Heart left ventricle (tissue), 16 donors: ENCODE results near the gene BBX. TPM values are rescaled to one million over a fixed set of nuclear protein-coding genes. Genes with fewer than 3 reads are reported as not detected.
"Not testable (repeated sequence)": the region's sequence is repeated elsewhere in the genome, so short reads cannot be mapped to it uniquely, and the experiment has no call there.

Experiments used
- ATAC-seq, 4 donors: fragments of 200-7000 bp; cut with Tn5 transposase; one replicate each; pipeline ENCODE4 v1.9.1; 2020 to 2022; ENCODE audit warnings: moderate library complexity in 4 of 4, mild to moderate bottlenecking in 3 of 4, moderate number of reproducible peaks in 1 of 4
- DNase-seq, 5 donors: peaks; one replicate each; pipeline ENCODE4 v3.0.0-alpha.2; 2020
- H3K27ac ChIP-seq, 12 donors: fragments of 200-600 bp; sonication (generic) in 4 of 12; one replicate each; pipeline versions ENCODE4 v1.5.0 to v1.8.0; 2016 to 2022; ENCODE audit warnings: mild to moderate bottlenecking in 2 of 12
- H3K27me3 ChIP-seq, 9 donors: fragments of 200-600 bp; sonication (generic) in 2 of 9; one replicate each; pipeline versions ENCODE4 v1.5.1 to v1.8.0; 2016 to 2022; ENCODE audit warnings: mild to moderate bottlenecking in 3 of 9
- H3K36me3 ChIP-seq, 9 donors: fragments of 200-600 bp; sonication (generic) in 2 of 9; one replicate each; pipeline versions ENCODE4 v1.5.0 to v1.8.0; 2018 to 2022; ENCODE audit warnings: mild to moderate bottlenecking in 2 of 9
- H3K4me1 ChIP-seq, 12 donors: fragments of 200-600 bp; sonication (generic) in 4 of 12; one replicate each; pipeline versions ENCODE4 v1.5.0 to v1.8.0; 2016 to 2022; ENCODE audit warnings: mild to moderate bottlenecking in 3 of 12
- H3K4me3 ChIP-seq, 12 donors: fragments of 200-600 bp; sonication (generic) in 4 of 12; one replicate each; pipeline versions ENCODE4 v1.5.0 to v1.8.0; 2017 to 2022; ENCODE audit warnings: mild to moderate bottlenecking in 9 of 12, moderate library complexity in 4 of 12
- H3K9me3 ChIP-seq, 12 donors: fragments of 200-600 bp; sonication (generic) in 4 of 12; one replicate each; pipeline versions ENCODE4 v1.5.0 to v1.8.0; 2016 to 2022; ENCODE audit warnings: mild to moderate bottlenecking in 1 of 12
- POLR2A ChIP-seq, 2 donors: fragments of 450-650 bp; IDR thresholded peaks; one replicate each; pipeline ENCODE4 v1.6.1; 2017; ENCODE audit warnings: antibody characterized with exemption in 2 of 2, mild to moderate bottlenecking in 2 of 2, moderate library complexity in 2 of 2
- WGBS, 4 donors: extraction: QIAGEN DNeasy Blood & Tissue Kit in 2 of 4; methylation state at CpG; one replicate each; pipeline versions ENCODE4 v1.1.5 to v1.1.7; 2013 to 2018; 5-methylcytosine and 5-hydroxymethylcytosine counted together
- intact Hi-C, 10 donors: fragments of 100-400 bp; cut with DNase I; formaldehyde crosslinking; loops; one replicate each; pipeline versions ENCODE4 v1.11.1 to v1.14.2; 2022
- polyA plus RNA-seq, 2 donors: library from polyadenylated mRNA; stranded (reverse); fragments of 200-250 nt; gene quantifications; one replicate each; pipeline ENCODE4 v1.2.3, GENCODE V29; 2013
- total RNA-seq, 9 donors: library from RNA; depleted of rRNA in 2 of 9; stranded (reverse); fragments of >200 nt in 2 of 9; fragmentation: NEBNext Ultra II Directional in 3 of 9; extraction: Animal tissue kit (Norgen Biotek cat#: 25700) in 3 of 9; gene quantifications; one replicate each; pipeline versions ENCODE4 v1.1.0 to v1.2.4, GENCODE V29; 2016 to 2023
- TF ChIP-seq, protein P1 (sequence below), 12 donors: fragments of 200-600 bp; sonication (generic) in 4 of 12; IDR thresholded peaks; one replicate each; pipeline versions ENCODE4 v1.5.0 to v1.8.0; 2018 to 2022; ENCODE audit warnings: antibody characterized with exemption in 12 of 12, mild to moderate bottlenecking in 5 of 12
- donor health status: ischemic (EF 13 %, LVEDD 7.1; RV severe dilation, severe dysfunction).
- donor health status: healthy with polysubstance abuse.
- donor health status: DM: no; HTN: yes; CAD: no.
- donor health status: DM: no; HTN: no; CAD: no.
- donor health status: ischemic (EF 25% LVEDD 6.9; RV normal size, moderate dysfunction).
- donor health status: ischemic (EF 25% LVEDD 5.7; RV mildly dilated, moderate dysfunction).
- donor health status: healthy.
- donor health status: DM: yes; HTN: yes; CAD: no.
- donor health status: ischemic (EF 35%, LVEDD 5.7; RV mildly dilated, moderate dysfunction).
- donor health status: nonischemic (EF 11% LVEDD 7.7; RV severe dilation, severe dysfunction).
- donor health status: DM: yes; HTN: yes; CAD: no.
- donor health status: PGD.
- donor health status: ischemic (EF 29% LVEDD 5.4; RV normal size, mild dysfunction).
- donor health status: nonischemic (EF 23%, LVEDD 6.1; RV moderate dilation, normal function).

Gene BBX
- total and polyA plus RNA-seq, 11 donors = 9.1 to 60.5 (median 46.8) TPM

GRCh38 chr3:107560166-107560565 lies 37.4 kb downstream of the BBX start:
- H3K9me3 ChIP-seq = no peaks in the 10 kb centered on the region
- ATAC-seq (no peak), DNase-seq (no peak)
- no peaks in the 10 kb centered on the region for H3K27me3 ChIP-seq
- intact Hi-C loops = no loop called here
- TF ChIP-seq, protein P1, sequence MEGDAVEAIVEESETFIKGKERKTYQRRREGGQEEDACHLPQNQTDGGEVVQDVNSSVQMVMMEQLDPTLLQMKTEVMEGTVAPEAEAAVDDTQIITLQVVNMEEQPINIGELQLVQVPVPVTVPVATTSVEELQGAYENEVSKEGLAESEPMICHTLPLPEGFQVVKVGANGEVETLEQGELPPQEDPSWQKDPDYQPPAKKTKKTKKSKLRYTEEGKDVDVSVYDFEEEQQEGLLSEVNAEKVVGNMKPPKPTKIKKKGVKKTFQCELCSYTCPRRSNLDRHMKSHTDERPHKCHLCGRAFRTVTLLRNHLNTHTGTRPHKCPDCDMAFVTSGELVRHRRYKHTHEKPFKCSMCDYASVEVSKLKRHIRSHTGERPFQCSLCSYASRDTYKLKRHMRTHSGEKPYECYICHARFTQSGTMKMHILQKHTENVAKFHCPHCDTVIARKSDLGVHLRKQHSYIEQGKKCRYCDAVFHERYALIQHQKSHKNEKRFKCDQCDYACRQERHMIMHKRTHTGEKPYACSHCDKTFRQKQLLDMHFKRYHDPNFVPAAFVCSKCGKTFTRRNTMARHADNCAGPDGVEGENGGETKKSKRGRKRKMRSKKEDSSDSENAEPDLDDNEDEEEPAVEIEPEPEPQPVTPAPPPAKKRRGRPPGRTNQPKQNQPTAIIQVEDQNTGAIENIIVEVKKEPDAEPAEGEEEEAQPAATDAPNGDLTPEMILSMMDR (IDR thresholded peaks at IDR 0.05) = no peak
- no peak for TF ChIP-seq POLR2A (IDR thresholded peaks at IDR 0.05)
- no peak overlapping the region for H3K4me3 ChIP-seq
- peaks cover 0 to 14% (median 0%) of the 10 kb centered on the region in 12 donors for H3K4me1 ChIP-seq
- H3K36me3 ChIP-seq = no peaks in the 10 kb centered on the region
- H3K27ac ChIP-seq = no peak overlapping the region
- WGBS, 4 donors = 33 to 81% (median 80%) methylated on average over 1 of the region's 1 CpG

- Histone ChIP-seq H3K9me3 (no peaks in the 10 kb centered on the region), H3K4me1 (peaks cover 0 to 14% (median 0%) of the 10 kb centered on the region in 12 donors), H3K36me3 (no peaks in the 10 kb centered on the region), H3K4me3 (no peak overlapping the region), H3K27me3 (no peaks in the 10 kb centered on the region), H3K27ac (no peak overlapping the region)
- intact Hi-C loops = no loop called here
- 91 to 95% (median 93%) methylated on average over 6 of the region's 6 CpGs for WGBS, 4 donors
- DNase-seq (no peak), ATAC-seq (no peak)
- no peak for TF ChIP-seq POLR2A (IDR thresholded peaks at IDR 0.05)
Observed at GRCh38 chr3:107561980-107562379, 39.2 kb downstream of the BBX start.

- intact Hi-C loops = no loop called here
- WGBS, 4 donors = 73 to 83% (median 78%) methylated on average over 3 of the region's 3 CpGs
- ATAC-seq = peak in 1 of 4 donors; percentile 41
- Histone ChIP-seq H3K4me1 (peaks cover 0 to 14% (median 0%) of the 10 kb centered on the region in 12 donors), H3K9me3 (no peaks in the 10 kb centered on the region), H3K27ac (no peak overlapping the region), H3K27me3 (no peaks in the 10 kb centered on the region), H3K36me3 (no peaks in the 10 kb centered on the region), H3K4me3 (no peak overlapping the region)
- no peak for DNase-seq
- TF ChIP-seq, protein P1 (IDR thresholded peaks at IDR 0.05) = no peak
- TF ChIP-seq POLR2A (IDR thresholded peaks at IDR 0.05) = no peak
Observed at GRCh38 chr3:107562969-107563529, 40.3 kb downstream of the BBX start.

DNA sequence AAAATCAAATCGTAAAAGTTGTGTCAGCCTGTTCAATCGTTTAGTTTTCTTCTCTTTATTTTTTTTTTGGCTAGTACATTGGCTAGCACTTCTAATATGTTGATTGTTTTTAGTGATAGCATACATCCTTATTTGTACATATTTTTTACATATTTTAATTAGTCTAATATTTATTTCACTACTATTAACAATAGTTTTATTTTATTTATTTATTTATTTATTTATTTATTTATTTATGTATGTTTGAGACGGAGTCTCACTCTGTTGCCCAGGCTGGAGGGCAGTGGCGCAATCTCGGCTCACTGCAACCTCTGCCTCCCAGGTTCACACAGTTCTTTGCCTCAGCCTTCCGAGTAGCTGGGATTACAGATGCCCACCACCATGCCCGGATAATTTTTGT lies 42.5 kb downstream of the BBX start:
- H3K9me3 ChIP-seq, H3K36me3 ChIP-seq, DNase-seq, intact Hi-C loops, ATAC-seq, H3K4me3 ChIP-seq, H3K27me3 ChIP-seq, H3K27ac ChIP-seq: not testable (repeated sequence)
- WGBS, 4 donors = 92 to 98% (median 96%) methylated on average over 7 of the region's 7 CpGs
- H3K4me1 ChIP-seq = peaks cover 0 to 12% (median 0%) of the 10 kb centered on the region in 12 donors

GRCh38 chr3:107571089-107571488 lies 48.3 kb downstream of the BBX start:
- intact Hi-C loops = loop anchor here in 8 of 10 donors (5.0 to 10.0 kb wide), 9 partner anchors 91 to 356 kb away; no protein-coding TSS in a partner anchor
- not testable (repeated sequence) for H3K4me3 ChIP-seq, ATAC-seq, H3K9me3 ChIP-seq, H3K4me1 ChIP-seq, H3K27me3 ChIP-seq, H3K27ac ChIP-seq, DNase-seq, H3K36me3 ChIP-seq
- WGBS, 4 donors = 89 to 96% (median 95%) methylated on average over 10 of the region's 10 CpGs

GRCh38 chr3:107571492-107571891 lies 48.7 kb downstream of the BBX start:
- not testable (repeated sequence) for H3K36me3 ChIP-seq, H3K27ac ChIP-seq, H3K4me1 ChIP-seq, DNase-seq, H3K27me3 ChIP-seq, ATAC-seq, H3K9me3 ChIP-seq, H3K4me3 ChIP-seq
- intact Hi-C loops = loop anchor here in 8 of 10 donors (5.0 to 10.0 kb wide), 9 partner anchors 91 to 356 kb away; no protein-coding TSS in a partner anchor
- WGBS, 4 donors = 91 to 94% (median 94%) methylated on average over 9 of the region's 9 CpGs
